ENCODE data around the gene UBE2D4.
"Not testable (repeated sequence)": the region's sequence is repeated elsewhere in the genome, so short reads cannot be mapped to it uniquely, and the experiment has no call there.

Gene UBE2D4

GRCh38 chr7:43925984-43926797 lies at the start of gene UBE2D4:
TSS of gene UBE2D4 (plus strand) at chr7:43926436. CDS start at chr7:43926533, 97 bp downstream.
- peak; percentile 79 for DNase-seq

DNA sequence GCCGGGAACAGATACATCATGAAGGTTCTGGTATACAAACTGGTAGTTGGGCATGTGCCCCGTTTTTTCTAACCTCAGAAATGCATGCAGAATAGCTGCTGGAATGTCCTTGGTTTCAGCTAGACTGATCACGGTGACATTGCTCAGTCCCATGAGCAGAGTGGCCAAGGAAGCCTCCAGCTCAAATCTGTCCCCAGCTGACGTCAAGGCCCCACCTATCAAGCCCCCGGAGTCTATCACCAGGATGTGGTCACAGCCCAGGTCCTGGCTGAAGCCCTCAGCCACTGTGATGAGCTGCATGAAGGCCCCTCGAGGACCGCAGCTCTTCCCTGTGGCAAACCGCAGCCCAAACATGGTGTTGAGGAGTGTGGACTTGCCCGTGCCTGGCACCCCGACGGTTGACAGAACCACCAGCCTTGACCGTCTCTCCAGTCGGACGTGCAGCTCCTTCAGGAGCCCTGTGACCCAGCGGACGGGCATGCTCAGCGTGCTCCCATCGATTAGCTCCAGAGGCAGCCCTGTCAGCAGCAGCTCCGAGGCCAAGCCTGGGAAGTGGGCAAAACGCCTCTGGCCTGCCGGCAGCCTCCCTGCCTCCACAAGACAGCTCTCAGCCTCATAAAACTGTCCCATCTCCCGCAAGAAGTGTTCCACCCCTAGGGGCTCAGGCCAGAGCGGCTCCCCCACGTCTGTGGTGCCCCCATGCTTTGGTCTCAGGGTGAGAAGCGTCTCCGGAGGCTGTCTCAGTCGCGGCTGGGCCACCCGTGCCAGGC lies 49.1 kb upstream of the UBE2D4 start:
- DNase-seq = no peak

GRCh38 chr7:43877968-43878864 lies 48.0 kb upstream of the UBE2D4 start:
- DNase-seq = no peak

- DNase-seq = no peak
These were observed 47.4 kb upstream of the UBE2D4 start for GRCh38 chr7:43878867-43879266.

- DNase-seq = no peak
These were observed 46.8 kb upstream of the UBE2D4 start for GRCh38 chr7:43879477-43879876.

GRCh38 chr7:43880596-43880995 lies 45.6 kb upstream of the UBE2D4 start:
- DNase-seq = no peak

- no peak for DNase-seq
These were observed 42.0 kb upstream of the UBE2D4 start for GRCh38 chr7:43884209-43884608.

DNA sequence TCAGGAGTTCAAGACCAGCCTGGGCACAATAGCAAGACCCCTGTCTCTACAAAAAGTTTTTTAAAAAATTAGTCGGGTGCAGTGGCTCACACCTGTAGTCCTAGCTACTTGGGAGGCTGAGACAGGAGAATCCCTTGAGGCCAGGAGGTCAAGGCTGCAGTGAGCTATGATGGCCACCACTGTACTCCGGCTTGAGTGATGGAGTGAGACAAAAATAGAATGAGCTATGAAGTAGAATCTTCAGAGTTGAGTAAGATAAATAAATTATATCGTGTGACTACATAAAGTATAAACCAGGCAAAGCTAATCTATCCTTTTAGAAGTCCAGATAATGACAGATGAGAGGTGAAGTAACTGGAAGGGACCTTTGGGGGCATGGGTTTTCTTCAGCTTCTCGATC lies 41.6 kb upstream of the UBE2D4 start:
- DNase-seq = no peak

- no peak for DNase-seq
These were observed 37.0 kb upstream of the UBE2D4 start for GRCh38 chr7:43888993-43889945.

GRCh38 chr7:43890468-43890867 lies 35.8 kb upstream of the UBE2D4 start:
- DNase-seq = no peak

DNA sequence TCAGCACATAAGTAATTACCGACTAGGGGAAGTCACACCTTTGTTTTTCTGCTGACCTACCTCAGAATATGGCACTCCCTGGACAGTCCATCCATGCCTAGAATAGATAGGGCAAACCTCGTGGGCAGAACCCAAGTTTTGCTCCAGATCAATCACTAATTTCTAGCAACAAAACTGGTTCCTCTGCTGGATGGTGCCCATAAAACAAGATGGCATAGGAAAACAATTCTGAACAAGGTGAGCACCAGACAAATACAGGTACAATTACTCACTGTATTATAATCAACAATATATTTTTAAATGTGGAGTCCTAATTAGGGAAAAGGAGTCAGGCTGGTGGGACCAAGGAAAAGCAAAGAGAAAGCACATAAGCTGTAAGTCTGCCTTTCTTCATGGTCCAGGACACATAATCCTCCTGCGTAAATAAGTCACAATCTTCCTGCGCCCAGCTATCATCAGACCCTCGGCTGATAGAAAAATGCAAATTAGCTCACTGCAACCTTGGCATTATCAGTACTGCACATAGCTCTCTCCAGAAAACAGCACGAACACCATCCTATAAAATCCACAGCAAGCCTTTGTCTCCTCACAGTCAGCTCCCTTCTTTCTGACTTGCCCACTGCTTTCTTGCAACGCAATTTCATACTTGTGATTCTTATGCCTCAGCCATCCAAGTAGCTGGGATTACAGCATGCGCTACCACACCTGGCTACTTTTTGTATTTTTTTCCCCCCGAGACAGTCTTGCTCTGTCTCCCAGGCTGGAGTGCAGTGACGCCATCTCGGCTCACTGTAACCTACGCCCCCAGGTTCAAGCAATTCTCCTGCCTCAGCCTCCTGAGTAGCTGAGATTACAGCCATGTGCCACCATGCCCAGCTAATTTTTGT lies 34.9 kb upstream of the UBE2D4 start:
- no peak for DNase-seq

DNA sequence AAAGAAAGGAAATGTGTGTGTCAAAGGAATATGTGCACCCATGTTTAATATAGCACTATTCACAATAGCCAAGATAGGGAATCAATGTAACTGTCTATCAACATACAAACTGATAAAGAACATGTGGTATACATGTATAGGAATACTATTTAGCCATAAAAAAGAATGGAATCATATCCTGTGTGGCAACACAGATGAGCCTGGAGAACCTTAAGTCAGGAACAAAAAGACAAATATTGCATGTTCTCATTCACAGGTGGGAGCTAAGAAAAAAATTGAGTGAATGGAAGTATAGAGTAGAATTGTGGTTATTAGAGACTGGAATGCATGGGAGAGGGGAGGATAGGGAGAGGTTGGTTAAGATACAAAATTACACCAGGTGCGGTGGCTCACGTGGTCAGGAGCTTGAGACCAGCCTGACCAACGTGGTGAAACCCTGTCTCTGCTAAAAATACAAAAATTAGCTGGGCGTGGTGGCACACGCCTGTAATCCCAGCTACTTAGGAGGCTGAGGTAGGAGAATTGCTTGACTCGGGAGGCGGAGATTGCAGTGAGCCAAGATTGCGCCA lies 30.3 kb upstream of the UBE2D4 start:
- DNase-seq = no peak

GRCh38 chr7:43898571-43898970 lies 27.7 kb upstream of the UBE2D4 start:
- not testable (repeated sequence) for DNase-seq

DNA sequence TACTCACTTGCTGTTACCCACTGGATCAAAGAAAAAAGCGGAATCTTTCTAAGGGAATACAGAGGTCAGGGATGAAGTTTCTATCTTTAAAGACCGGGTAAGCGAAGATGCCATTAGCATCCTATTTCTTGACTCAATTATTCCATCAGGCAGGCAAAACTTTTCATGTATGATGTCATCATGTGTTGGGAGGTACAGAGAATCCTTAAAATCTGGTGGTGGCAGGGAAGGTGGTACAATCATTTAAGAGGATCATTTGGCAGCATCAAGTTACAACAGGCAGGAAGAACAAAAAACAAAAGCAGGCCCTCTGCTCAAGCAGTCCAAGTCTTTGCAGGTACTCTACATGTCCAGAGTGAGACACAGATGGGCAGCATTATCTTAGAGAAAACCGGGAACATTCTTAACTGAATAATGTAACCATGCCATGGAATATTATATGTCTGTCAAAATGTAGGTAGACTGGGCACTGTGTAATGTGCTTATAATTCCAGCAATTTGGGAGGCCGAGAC lies 23.6 kb upstream of the UBE2D4 start:
- DNase-seq = no peak

GRCh38 chr7:43904533-43905208 lies 21.6 kb upstream of the UBE2D4 start:
- DNase-seq = no peak

- no peak for DNase-seq
These were observed 20.9 kb upstream of the UBE2D4 start for GRCh38 chr7:43905209-43905946.

- DNase-seq = peak; percentile 14
These were observed 20.3 kb upstream of the UBE2D4 start for GRCh38 chr7:43905956-43906330.

GRCh38 chr7:43906331-43907010 lies 19.8 kb upstream of the UBE2D4 start, which contains the start of gene URGCP:
TSS of gene URGCP (minus strand) at chr7:43906596. CDS start at chr7:43906575, 21 bp downstream.
- DNase-seq = peak; percentile 41

Measured in NCI-H510A (cell line).